Measurements from ENCODE around the gene ZBTB3.
A peak's percentile ranks its signal among the peaks of the same experiment; 100 is the strongest.
"Not testable (repeated sequence)": the region's sequence is repeated elsewhere in the genome, so short reads cannot be mapped to it uniquely, and the experiment has no call there.

The ZBTB3 gene

GRCh38 chr11:62705880-62706849 lies 47.8 kb downstream of the ZBTB3 start:
- no CpG with 5 or more reads among the region's 73 CpGs for WGBS, 2 donors (ENCODE audit: extremely low coverage in 2 of 2, insufficient read length in 2 of 2, insufficient replicate concordance in 1 of 2)

GRCh38 chr11:62705413-62705812 lies 48.5 kb downstream of the ZBTB3 start:
- peak overlapping the region; percentile 70 for H3K27ac ChIP-seq (replicated peaks; ENCODE audit: low read length)
- peak overlapping the region; percentile 89 for H3K9ac ChIP-seq (ENCODE audit: low read depth, low read length, poor library complexity)
- H3K4me3 ChIP-seq (ENCODE audit: low read length in 2 of 2): peak overlapping the region; percentile 70 to 91
- no peak for DNase-seq (ENCODE audit: low spot score)
- WGBS, 2 donors (ENCODE audit: extremely low coverage in 2 of 2, insufficient read length in 2 of 2, insufficient replicate concordance in 1 of 2): no CpG with 5 or more reads among the region's 7 CpGs
- H3K4me1 ChIP-seq (ENCODE audit: control insufficient read depth in 2 of 2, insufficient read depth in 1 of 2, low read depth in 1 of 2, low read length in 2 of 2): peaks cover 23 to 31% of the 10 kb centered on the region in 2 donors
- no peak overlapping the region for H2BK12ac ChIP-seq (ENCODE audit: low read length)
- no peak overlapping the region for H3K4ac ChIP-seq (ENCODE audit: low read length)
- H3K79me1 ChIP-seq (ENCODE audit: low read depth, low read length): no peaks in the 10 kb centered on the region
- no peak overlapping the region for H3K18ac ChIP-seq (ENCODE audit: low read length)
- H2BK15ac ChIP-seq (ENCODE audit: low read length): peak overlapping the region; percentile 42
- H4K91ac ChIP-seq (ENCODE audit: low read depth, low read length, poor library complexity): peak overlapping the region; percentile 33
- no peaks in the 10 kb centered on the region for H3K9me3 ChIP-seq (replicated peaks in 1 of 2; ENCODE audit: control insufficient read depth in 2 of 2, insufficient read depth in 1 of 2, low read depth in 1 of 2, low read length in 2 of 2)
- H3K27me3 ChIP-seq (ENCODE audit: control insufficient read depth in 3 of 3, insufficient read depth in 3 of 3, low read depth in 1 of 3, low read length in 3 of 3): no peaks in the 10 kb centered on the region
- H2BK5ac ChIP-seq (ENCODE audit: low read length): peak overlapping the region; percentile 76
- no peak overlapping the region for H3K23ac ChIP-seq (ENCODE audit: low read depth, low read length, poor library complexity)
- peaks cover 9 to 59% of the 10 kb centered on the region in 2 donors for H3K36me3 ChIP-seq (replicated peaks in 1 of 2; ENCODE audit: control insufficient read depth in 2 of 2, insufficient read depth in 2 of 2, low read length in 2 of 2)
- H2AK5ac ChIP-seq (ENCODE audit: low read depth, low read length): peak overlapping the region; percentile 72
- H4K8ac ChIP-seq (ENCODE audit: low read depth, low read length): no peak overlapping the region
- H2AFZ ChIP-seq (ENCODE audit: low read length): peak overlapping the region; percentile 88
- H2BK120ac ChIP-seq (ENCODE audit: low read depth, low read length): no peak overlapping the region
- H3K4me2 ChIP-seq (ENCODE audit: insufficient read depth, low read length, poor library complexity, severe bottlenecking): peak overlapping the region; percentile 67
- H3K14ac ChIP-seq (ENCODE audit: low read length): no peak overlapping the region

More at GRCh38 chr11:62705880-62706849, 47.8 kb downstream of the ZBTB3 start:
- H2AK5ac ChIP-seq (ENCODE audit: low read depth, low read length): peak overlapping the region; percentile 88
- H3K27me3 ChIP-seq (ENCODE audit: control insufficient read depth in 3 of 3, insufficient read depth in 3 of 3, low read depth in 1 of 3, low read length in 3 of 3): no peaks in the 10 kb centered on the region
- H4K91ac ChIP-seq (ENCODE audit: low read depth, low read length, poor library complexity): no peak overlapping the region
- H3K23ac ChIP-seq (ENCODE audit: low read depth, low read length, poor library complexity): peak overlapping the region; percentile 90
- peak overlapping the region; percentile 76 for H2BK12ac ChIP-seq (ENCODE audit: low read length)
- peak overlapping the region; percentile 70 to 91 for H3K4me3 ChIP-seq (ENCODE audit: low read length in 2 of 2)
- H2BK15ac ChIP-seq (ENCODE audit: low read length): peak overlapping the region; percentile 38
- DNase-seq (ENCODE audit: low spot score): peak; percentile 94
- peak overlapping the region; percentile 98 for H3K18ac ChIP-seq (ENCODE audit: low read length)
- H3K9ac ChIP-seq (ENCODE audit: low read depth, low read length, poor library complexity): peak overlapping the region; percentile 89
- H2BK120ac ChIP-seq (ENCODE audit: low read depth, low read length): peak overlapping the region; percentile 18
- peak overlapping the region; percentile 94 for H3K4me2 ChIP-seq (ENCODE audit: insufficient read depth, low read length, poor library complexity, severe bottlenecking)
- peaks cover 10 to 57% of the 10 kb centered on the region in 2 donors for H3K36me3 ChIP-seq (replicated peaks in 1 of 2; ENCODE audit: control insufficient read depth in 2 of 2, insufficient read depth in 2 of 2, low read length in 2 of 2)
- peak overlapping the region; percentile 94 for H2BK5ac ChIP-seq (ENCODE audit: low read length)
- H3K14ac ChIP-seq (ENCODE audit: low read length): peak overlapping the region; percentile 43
- H3K27ac ChIP-seq (replicated peaks; ENCODE audit: low read length): peak overlapping the region; percentile 92
- no peaks in the 10 kb centered on the region for H3K79me1 ChIP-seq (ENCODE audit: low read depth, low read length)
- H3K4ac ChIP-seq (ENCODE audit: low read length): peak overlapping the region; percentile 97
- no peak overlapping the region for H4K8ac ChIP-seq (ENCODE audit: low read depth, low read length)
- H3K9me3 ChIP-seq (replicated peaks in 1 of 2; ENCODE audit: control insufficient read depth in 2 of 2, insufficient read depth in 1 of 2, low read depth in 1 of 2, low read length in 2 of 2): no peaks in the 10 kb centered on the region
- peaks cover 23 to 31% of the 10 kb centered on the region in 2 donors for H3K4me1 ChIP-seq (ENCODE audit: control insufficient read depth in 2 of 2, insufficient read depth in 1 of 2, low read depth in 1 of 2, low read length in 2 of 2)
- peak overlapping the region; percentile 88 for H2AFZ ChIP-seq (ENCODE audit: low read length)

- not testable (repeated sequence) for H2AFZ ChIP-seq (ENCODE audit: low read length); H3K4ac ChIP-seq (ENCODE audit: low read length); H3K27ac ChIP-seq (replicated peaks; ENCODE audit: low read length); H4K8ac ChIP-seq (ENCODE audit: low read depth, low read length); H2BK15ac ChIP-seq (ENCODE audit: low read length); H3K4me2 ChIP-seq (ENCODE audit: insufficient read depth, low read length, poor library complexity, severe bottlenecking); H3K23ac ChIP-seq (ENCODE audit: low read depth, low read length, poor library complexity); H2AK5ac ChIP-seq (ENCODE audit: low read depth, low read length); H3K4me3 ChIP-seq (ENCODE audit: low read length in 2 of 2); H3K9me3 ChIP-seq (replicated peaks in 1 of 2; ENCODE audit: control insufficient read depth in 2 of 2, insufficient read depth in 1 of 2, low read depth in 1 of 2, low read length in 2 of 2); H2BK120ac ChIP-seq (ENCODE audit: low read depth, low read length); H3K14ac ChIP-seq (ENCODE audit: low read length); DNase-seq (ENCODE audit: low spot score); H2BK12ac ChIP-seq (ENCODE audit: low read length); H3K9ac ChIP-seq (ENCODE audit: low read depth, low read length, poor library complexity); H3K27me3 ChIP-seq (ENCODE audit: control insufficient read depth in 3 of 3, insufficient read depth in 3 of 3, low read depth in 1 of 3, low read length in 3 of 3); H3K79me1 ChIP-seq (ENCODE audit: low read depth, low read length); H3K18ac ChIP-seq (ENCODE audit: low read length); H2BK5ac ChIP-seq (ENCODE audit: low read length); H4K91ac ChIP-seq (ENCODE audit: low read depth, low read length, poor library complexity)
- Histone ChIP-seq H3K4me1 (ENCODE audit: control insufficient read depth in 2 of 2, insufficient read depth in 1 of 2, low read depth in 1 of 2, low read length in 2 of 2) (peaks cover 22 to 23% of the 10 kb centered on the region in 2 donors), H3K36me3 (replicated peaks in 1 of 2; ENCODE audit: control insufficient read depth in 2 of 2, insufficient read depth in 2 of 2, low read length in 2 of 2) (peaks cover 8 to 62% of the 10 kb centered on the region in 2 donors)
- no CpG with 5 or more reads among the region's 4 CpGs for WGBS, 2 donors (ENCODE audit: extremely low coverage in 2 of 2, insufficient read length in 2 of 2, insufficient replicate concordance in 1 of 2)
These were observed 50.0 kb downstream of the ZBTB3 start for GRCh38 chr11:62703921-62704320.

GRCh38 chr11:62702246-62702645 lies 51.7 kb downstream of the ZBTB3 start:
- Histone ChIP-seq H2BK120ac (ENCODE audit: low read depth, low read length) (no peak overlapping the region), H2BK5ac (ENCODE audit: low read length) (no peak overlapping the region), H3K4me3 (ENCODE audit: low read length in 2 of 2) (no peak overlapping the region), H2BK12ac (ENCODE audit: low read length) (no peak overlapping the region), H3K4me2 (ENCODE audit: insufficient read depth, low read length, poor library complexity, severe bottlenecking) (no peak overlapping the region), H4K91ac (ENCODE audit: low read depth, low read length, poor library complexity) (no peak overlapping the region), H3K36me3 (replicated peaks in 1 of 2; ENCODE audit: control insufficient read depth in 2 of 2, insufficient read depth in 2 of 2, low read length in 2 of 2) (peaks cover 7 to 58% of the 10 kb centered on the region in 2 donors), H3K27me3 (ENCODE audit: control insufficient read depth in 3 of 3, insufficient read depth in 3 of 3, low read depth in 1 of 3, low read length in 3 of 3) (no peaks in the 10 kb centered on the region), H2AFZ (ENCODE audit: low read length) (no peak overlapping the region), H3K27ac (replicated peaks; ENCODE audit: low read length) (no peak overlapping the region), H3K4me1 (ENCODE audit: control insufficient read depth in 2 of 2, insufficient read depth in 1 of 2, low read depth in 1 of 2, low read length in 2 of 2) (peaks cover 13 to 16% of the 10 kb centered on the region in 2 donors), H3K14ac (ENCODE audit: low read length) (no peak overlapping the region), H3K79me1 (ENCODE audit: low read depth, low read length) (no peaks in the 10 kb centered on the region), H3K4ac (ENCODE audit: low read length) (no peak overlapping the region), H3K9me3 (replicated peaks in 1 of 2; ENCODE audit: control insufficient read depth in 2 of 2, insufficient read depth in 1 of 2, low read depth in 1 of 2, low read length in 2 of 2) (no peaks in the 10 kb centered on the region), H2AK5ac (ENCODE audit: low read depth, low read length) (no peak overlapping the region), H3K18ac (ENCODE audit: low read length) (no peak overlapping the region), H4K8ac (ENCODE audit: low read depth, low read length) (no peak overlapping the region), H3K9ac (ENCODE audit: low read depth, low read length, poor library complexity) (no peak overlapping the region), H3K23ac (ENCODE audit: low read depth, low read length, poor library complexity) (no peak overlapping the region), H2BK15ac (ENCODE audit: low read length) (no peak overlapping the region)
- no peak for DNase-seq (ENCODE audit: low spot score)
- no CpG with 5 or more reads among the region's 11 CpGs for WGBS, 2 donors (ENCODE audit: extremely low coverage in 2 of 2, insufficient read length in 2 of 2, insufficient replicate concordance in 1 of 2)

Measured in neuronal stem cell (in vitro differentiated cells).